ENCODE data around the gene ZDHHC14.
A peak's percentile ranks its signal among the peaks of the same experiment; 100 is the strongest.
"Not testable (repeated sequence)": the region's sequence is repeated elsewhere in the genome, so short reads cannot be mapped to it uniquely, and the experiment has no call there.

ZDHHC14 gene

DNA sequence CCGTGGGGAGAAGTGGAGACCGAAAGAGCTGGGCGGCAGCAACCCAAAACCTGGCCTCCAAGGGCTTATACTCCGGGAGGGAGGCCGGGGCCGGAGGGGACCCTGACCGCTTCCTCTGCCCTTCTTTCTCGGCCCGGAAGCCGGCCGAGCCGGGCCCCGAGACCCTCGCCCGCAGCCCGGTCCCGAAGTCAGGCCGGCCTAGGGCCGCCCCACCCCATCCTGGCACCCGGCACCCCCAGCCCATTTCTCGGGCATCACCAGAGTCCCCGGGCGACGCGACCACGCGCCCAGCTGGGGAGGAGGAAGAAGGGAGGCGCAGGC lies 572 bp upstream of the ZDHHC14 start:
- DNase-seq (ENCODE audit: low read depth in 4 of 4, low spot score in 1 of 4): no peak

GRCh38 chr6:157381631-157382621 lies 936 bp downstream of the ZDHHC14 start:
- DNase-seq (ENCODE audit: low read depth in 4 of 4, low spot score in 1 of 4): peak; percentile 11 to 44 (median 34)

GRCh38 chr6:157382821-157383220 lies 1.8 kb downstream of the ZDHHC14 start:
- DNase-seq (ENCODE audit: low read depth in 4 of 4, low spot score in 1 of 4): no peak

DNA sequence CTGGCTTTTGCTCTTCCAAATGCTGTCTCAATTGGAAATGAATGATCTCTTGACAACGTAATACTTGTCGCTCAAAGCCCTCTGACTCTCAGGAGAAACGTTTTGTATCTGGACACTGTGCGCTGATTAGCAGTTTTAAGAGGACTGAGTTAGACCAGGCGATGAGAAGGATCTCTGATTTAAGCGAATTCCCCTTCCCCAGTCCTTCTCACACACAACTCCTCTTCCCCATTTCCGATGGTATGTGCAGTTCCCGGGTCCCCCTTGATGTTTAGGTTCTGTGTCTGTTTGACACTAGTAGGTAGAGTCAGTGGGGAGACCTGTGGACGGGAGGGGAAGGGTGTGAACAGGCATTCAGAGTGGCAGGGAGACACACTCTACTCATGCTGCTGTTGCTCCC lies 2.5 kb downstream of the ZDHHC14 start:
- no peak for DNase-seq (ENCODE audit: low read depth in 4 of 4, low spot score in 1 of 4)

DNA sequence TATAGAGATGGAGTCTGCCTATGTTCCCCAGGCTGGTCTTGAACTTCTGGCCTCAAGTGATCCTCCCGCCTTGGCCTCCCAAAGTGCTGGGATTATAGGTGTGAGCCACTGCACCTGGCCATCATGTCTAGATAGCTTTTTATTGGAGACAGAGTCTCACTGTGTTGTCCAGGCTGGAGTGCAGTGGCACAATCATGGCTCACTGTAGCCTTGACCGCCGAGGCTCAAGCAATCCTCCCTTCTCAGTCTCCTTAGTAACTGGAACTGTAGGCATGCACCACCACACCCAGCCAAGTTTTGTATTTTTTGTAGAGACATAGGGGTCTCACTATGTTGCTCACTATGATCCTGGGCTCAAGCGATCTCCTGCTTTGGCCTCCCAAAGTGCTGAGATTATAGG lies 4.0 kb downstream of the ZDHHC14 start:
- not testable (repeated sequence) for DNase-seq (ENCODE audit: low read depth in 4 of 4, low spot score in 1 of 4)

- no peak for DNase-seq (ENCODE audit: low read depth in 4 of 4, low spot score in 1 of 4)
Measured at GRCh38 chr6:157385482-157385881, 4.5 kb downstream of the ZDHHC14 start.

DNA sequence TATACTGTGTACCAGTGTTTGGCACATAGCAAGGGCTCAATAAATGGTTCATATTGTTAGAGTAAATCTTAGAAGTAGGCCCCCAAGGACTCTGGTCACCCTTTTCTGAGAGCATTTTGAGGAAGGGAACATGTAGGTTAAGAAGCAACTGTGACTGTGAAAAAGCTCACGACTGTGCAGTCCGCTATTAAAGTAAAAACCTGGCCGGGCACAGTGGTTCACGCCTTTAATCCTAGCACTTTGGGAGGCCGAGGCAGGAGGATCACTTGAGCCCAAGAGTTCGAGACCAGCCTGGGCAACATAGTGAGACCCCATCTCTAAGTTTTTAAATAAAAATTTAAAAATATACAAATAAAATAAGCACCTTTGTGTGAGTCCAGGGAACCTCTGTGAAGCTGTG lies 5.0 kb downstream of the ZDHHC14 start:
- DNase-seq (ENCODE audit: low read depth in 4 of 4, low spot score in 1 of 4): no peak

DNA sequence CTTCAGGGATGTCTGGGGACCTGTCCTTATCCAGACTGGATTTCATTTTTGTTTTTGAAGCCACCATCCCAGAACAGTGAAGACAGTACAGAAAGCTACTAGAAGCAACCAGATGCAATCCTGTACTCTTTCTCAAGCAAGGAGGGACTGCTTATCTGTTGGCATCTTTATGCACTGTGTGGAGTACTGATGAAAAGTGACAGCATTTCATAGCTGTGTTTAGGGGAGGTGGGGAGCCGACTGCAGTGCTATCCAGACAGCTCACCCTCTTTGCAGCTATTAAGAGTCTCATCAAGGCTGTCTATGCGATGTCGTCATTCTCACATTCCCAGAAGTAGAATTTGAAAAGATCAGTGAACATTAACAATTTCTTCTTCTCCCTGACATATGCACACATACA lies 5.5 kb downstream of the ZDHHC14 start:
- no peak for DNase-seq (ENCODE audit: low read depth in 4 of 4, low spot score in 1 of 4)

DNA sequence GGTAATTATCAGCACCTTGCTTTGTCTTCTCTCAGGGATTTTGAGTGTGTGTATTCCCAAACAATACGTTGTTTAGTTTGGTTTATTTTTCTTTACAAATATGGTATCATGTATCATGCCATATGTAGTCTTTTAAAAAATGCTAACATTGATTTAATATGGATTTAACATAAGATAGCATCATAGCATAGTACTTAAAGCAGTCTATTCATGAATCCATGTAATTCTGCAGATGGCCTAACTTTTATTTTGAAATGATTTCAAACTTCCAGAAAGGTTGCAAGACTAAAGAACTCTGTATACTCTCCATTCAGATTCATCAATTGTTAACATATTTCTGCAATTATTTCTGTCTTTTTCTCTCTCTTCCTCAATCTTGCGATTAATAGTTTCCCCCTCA lies 7.9 kb downstream of the ZDHHC14 start:
- DNase-seq (ENCODE audit: low read depth in 4 of 4, low spot score in 1 of 4): no peak

- DNase-seq (ENCODE audit: low read depth in 4 of 4, low spot score in 1 of 4): no peak
Measured at GRCh38 chr6:157390273-157391060, 9.5 kb downstream of the ZDHHC14 start.

DNA sequence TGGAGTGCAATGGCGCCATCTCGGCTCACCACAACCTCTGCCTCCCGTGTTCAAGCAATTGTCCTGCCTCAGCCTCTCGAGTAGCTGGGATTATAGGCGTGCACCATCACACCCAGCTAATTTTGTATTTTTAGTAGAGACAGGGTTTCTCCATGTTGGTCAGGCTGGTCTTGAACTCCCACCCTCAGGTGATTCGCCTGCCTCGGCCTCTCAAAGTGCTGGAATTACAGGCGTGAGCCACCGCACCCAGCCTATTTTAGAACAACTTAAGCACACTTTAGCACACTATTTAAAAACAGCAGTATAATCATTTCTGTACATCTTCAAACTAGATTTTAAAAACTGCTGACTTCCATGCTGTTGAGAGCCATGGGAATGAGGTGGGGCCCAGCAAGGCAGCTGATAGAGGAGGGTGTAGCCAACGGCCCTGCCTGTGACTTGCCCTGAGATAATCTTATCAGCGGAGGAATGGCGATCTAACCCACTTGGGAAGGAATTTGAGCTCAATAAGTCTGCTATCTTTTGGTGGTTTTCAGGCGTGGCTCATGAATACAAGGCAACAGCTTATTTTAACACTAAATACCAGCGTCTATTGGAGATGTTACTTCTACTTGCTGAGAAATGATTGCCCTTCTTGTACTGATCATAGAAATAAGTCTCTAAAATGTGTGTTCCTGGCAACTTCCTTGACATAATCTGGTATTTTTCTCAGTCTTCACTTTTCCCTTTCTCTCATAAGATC lies 12.1 kb downstream of the ZDHHC14 start:
- DNase-seq (ENCODE audit: low read depth in 4 of 4, low spot score in 1 of 4): no peak

- no peak for DNase-seq (ENCODE audit: low read depth in 4 of 4, low spot score in 1 of 4)
Measured at GRCh38 chr6:157393669-157394327, 12.8 kb downstream of the ZDHHC14 start.

DNA sequence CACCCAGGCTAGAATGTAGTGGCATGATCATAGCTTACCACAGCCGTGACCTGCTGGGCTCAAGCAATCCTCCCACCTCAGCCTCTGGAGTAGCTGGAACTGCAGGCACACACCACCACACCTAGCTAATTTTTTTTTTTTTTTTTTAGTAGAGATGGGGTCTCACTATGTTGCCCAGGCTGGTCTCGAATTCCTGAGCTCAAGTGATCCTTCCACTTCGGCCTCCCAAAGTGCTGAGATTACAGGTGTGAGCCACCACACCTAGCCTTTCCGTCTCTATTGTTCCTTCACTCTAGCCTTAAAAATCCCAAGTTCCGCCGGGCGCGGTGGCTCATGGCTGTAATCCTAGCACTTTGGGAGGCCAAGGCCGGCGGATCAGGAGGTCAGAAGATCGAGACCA lies 14.2 kb downstream of the ZDHHC14 start:
- DNase-seq (ENCODE audit: low read depth in 4 of 4, low spot score in 1 of 4): not testable (repeated sequence)

DNA sequence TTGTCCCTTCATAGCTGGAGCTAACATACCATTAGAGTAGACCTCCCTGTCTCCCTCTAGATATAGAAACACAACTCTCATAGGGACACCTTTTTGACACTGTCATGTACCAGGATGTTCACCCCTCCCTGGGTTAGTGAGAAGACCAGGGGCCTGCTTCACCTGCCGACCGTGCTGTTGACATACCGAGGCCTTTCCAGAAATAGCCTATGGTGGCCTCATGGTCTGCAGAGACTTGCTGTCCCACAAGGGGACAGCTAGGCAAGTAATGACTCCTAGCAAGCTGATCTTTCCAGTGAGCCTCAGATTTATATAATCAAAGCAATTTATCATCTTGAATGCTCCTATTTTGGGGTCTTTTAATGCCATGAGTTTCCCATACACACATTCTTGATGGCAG lies 15.0 kb downstream of the ZDHHC14 start:
- no peak for DNase-seq (ENCODE audit: low read depth in 4 of 4, low spot score in 1 of 4)

DNA sequence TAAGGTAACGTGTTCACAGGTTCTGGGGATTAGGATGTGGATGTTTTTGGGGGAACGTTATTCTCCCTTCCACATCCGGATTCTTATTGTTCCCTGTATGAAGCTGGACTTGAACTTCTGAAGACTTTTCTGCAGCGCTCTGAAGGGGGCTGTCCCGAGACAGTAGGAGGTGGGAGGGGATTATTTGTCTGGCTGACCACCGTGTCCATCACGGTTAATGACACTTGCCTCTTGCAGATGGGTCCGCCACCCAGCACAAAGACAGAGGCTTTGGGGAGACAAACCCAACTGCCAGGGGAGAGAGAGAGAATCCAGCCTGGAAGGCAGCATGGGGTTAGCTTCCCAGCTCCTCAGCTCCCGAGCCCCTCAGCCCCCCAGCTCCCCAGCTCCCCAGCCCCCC lies 16.7 kb downstream of the ZDHHC14 start:
- DNase-seq (ENCODE audit: low read depth in 4 of 4, low spot score in 1 of 4): no peak

DNA sequence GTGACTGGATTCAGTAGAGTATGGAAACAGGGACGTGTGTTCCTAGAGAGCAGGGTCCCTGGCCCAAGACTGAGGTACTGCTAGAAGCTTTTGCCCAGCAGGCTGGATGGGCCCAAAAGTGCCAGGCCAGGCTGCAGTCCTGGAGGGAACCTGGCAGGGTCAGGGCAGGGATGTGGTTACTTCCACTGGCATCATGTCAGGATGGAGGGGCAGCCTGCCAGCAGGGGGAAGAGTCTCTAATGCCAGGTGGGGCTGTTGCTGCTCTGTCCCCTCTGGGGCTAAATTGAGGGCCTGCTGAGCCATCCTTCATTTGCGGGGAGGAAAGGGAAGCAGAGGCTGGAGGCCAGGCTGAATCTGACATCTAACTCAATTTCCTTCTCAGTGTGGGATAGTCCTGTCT lies 17.2 kb downstream of the ZDHHC14 start:
- no peak for DNase-seq (ENCODE audit: low read depth in 4 of 4, low spot score in 1 of 4)

GRCh38 chr6:157400676-157401075 lies 19.7 kb downstream of the ZDHHC14 start:
- DNase-seq (ENCODE audit: low read depth in 4 of 4, low spot score in 1 of 4): no peak

GRCh38 chr6:157401734-157402338 lies 20.8 kb downstream of the ZDHHC14 start:
- DNase-seq (ENCODE audit: low read depth in 4 of 4, low spot score in 1 of 4): no peak

DNA sequence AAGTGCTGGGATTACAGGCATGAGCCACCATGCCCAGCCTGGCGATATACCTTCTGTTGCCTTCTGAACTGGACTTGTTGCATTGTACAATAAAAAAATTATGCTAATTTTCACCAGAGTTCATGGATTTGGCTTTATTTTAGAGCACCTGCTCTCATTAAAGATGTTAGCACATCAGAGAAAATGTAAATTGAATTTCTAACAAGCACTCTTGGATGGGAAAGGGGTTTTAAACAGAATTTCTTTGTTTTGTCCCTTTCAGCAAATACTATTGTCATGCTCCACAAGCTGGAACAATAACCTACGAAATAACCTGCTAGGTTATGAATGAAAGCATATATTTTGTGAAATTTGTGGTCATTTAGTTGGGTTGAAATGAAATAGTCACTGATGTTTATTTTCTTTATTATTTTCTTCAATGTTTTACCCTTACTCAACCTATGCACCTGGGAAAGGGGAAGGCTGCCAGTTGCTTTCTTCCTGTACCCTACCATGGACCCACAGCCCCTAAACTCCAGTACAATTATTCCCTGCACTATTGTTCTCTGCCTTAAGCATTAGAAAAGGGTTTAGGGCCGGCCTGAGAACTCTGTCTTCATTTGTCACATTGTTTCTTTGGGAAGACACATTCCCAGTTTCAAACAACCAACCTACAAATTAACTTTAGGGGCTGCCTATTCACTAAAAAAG lies 22.2 kb downstream of the ZDHHC14 start:
- no peak for DNase-seq (ENCODE audit: low read depth in 4 of 4, low spot score in 1 of 4)

GRCh38 chr6:157403686-157404051 lies 22.7 kb downstream of the ZDHHC14 start:
- no peak for DNase-seq (ENCODE audit: low read depth in 4 of 4, low spot score in 1 of 4)

Measured in stimulated activated CD4-positive, alpha-beta T cell treated with anti-CD3 and anti-CD28 coated beads, Interleukin-1b, Interleukin-23, amount 100 ng/mL, for 24 hours (primary cell).